DMS53 (cell line): ENCODE results near the gene LST1.
A peak's percentile ranks its signal among the peaks of the same experiment; 100 is the strongest.

Source experiments
- DNase-seq: peaks from one replicate; lab custom pipeline; 2025; lab: John Stamatoyannopoulos, UW

The LST1 gene

GRCh38 chr6:31559958-31560696, 25.9 kb upstream of the LST1 start:
- no peak for DNase-seq

GRCh38 chr6:31560697-31561058, 25.4 kb upstream of the LST1 start:
- no peak for DNase-seq

- DNase-seq, result no peak
Observed at GRCh38 chr6:31567531-31568370, 18.3 kb upstream of the LST1 start.

GRCh38 chr6:31568537-31568961, 17.5 kb upstream of the LST1 start:
- no peak for DNase-seq

GRCh38 chr6:31569861-31570536, 16.1 kb upstream of the LST1 start:
- no peak for DNase-seq

- no peak for DNase-seq
Observed at GRCh38 chr6:31572041-31572911, 13.8 kb upstream of the LST1 start, which contains the start of gene LTA. LTA (plus strand) TSS chr6:31572289; CDS start chr6:31572743, 454 bp downstream.

- no peak for DNase-seq
Observed at GRCh38 chr6:31573239-31574105, 12.6 kb upstream of the LST1 start.

GRCh38 chr6:31574106-31575061, 11.7 kb upstream of the LST1 start:
- peak; percentile 14 for DNase-seq

GRCh38 chr6:31575335-31575901, 10.7 kb upstream of the LST1 start, which contains the start of gene TNF:
TNF (plus strand) TSS chr6:31575565; CDS start chr6:31575742, 177 bp downstream.
- peak; percentile 34 for DNase-seq

- no peak for DNase-seq
Observed at GRCh38 chr6:31575952-31576685, 10.0 kb upstream of the LST1 start.

- no peak for DNase-seq
Observed at GRCh38 chr6:31576897-31577578, 9.0 kb upstream of the LST1 start.

GRCh38 chr6:31577579-31577966, 8.5 kb upstream of the LST1 start:
- no peak for DNase-seq

GRCh38 chr6:31578184-31579118, 7.6 kb upstream of the LST1 start:
- peak; percentile 29 for DNase-seq

GRCh38 chr6:31579119-31579505, 7.0 kb upstream of the LST1 start:
- DNase-seq, result no peak

- no peak for DNase-seq
Observed at GRCh38 chr6:31579546-31580437, 6.3 kb upstream of the LST1 start.

GRCh38 chr6:31580438-31580740, 5.7 kb upstream of the LST1 start:
- DNase-seq, result no peak
